ENCODE measurements around the gene LRRFIP1. TPM values are rescaled to one million over a fixed set of nuclear protein-coding genes. Genes with fewer than 3 reads are reported as not detected.
A peak's percentile ranks its signal among the peaks of the same experiment; 100 is the strongest.

Gene LRRFIP1
- total RNA-seq, 1 donor from 2014 or later: 158 TPM

- DNase-seq (ENCODE audit: low read depth): peak; percentile 86
Measured at GRCh38 chr2:237617587-237617982, 9.8 kb upstream of the LRRFIP1 start.

- DNase-seq (ENCODE audit: low read depth): peak; percentile 97
Measured at GRCh38 chr2:237618449-237618848, 8.9 kb upstream of the LRRFIP1 start.

GRCh38 chr2:237623428-237624403 lies 3.7 kb upstream of the LRRFIP1 start:
- peak; percentile 22 for DNase-seq (ENCODE audit: low read depth)

- DNase-seq (ENCODE audit: low read depth): no peak
Measured at GRCh38 chr2:237624565-237624964, 2.8 kb upstream of the LRRFIP1 start.

- DNase-seq (ENCODE audit: low read depth): no peak
Measured at GRCh38 chr2:237625216-237625705, 2.1 kb upstream of the LRRFIP1 start.

GRCh38 chr2:237625777-237626176 lies 1.6 kb upstream of the LRRFIP1 start:
- peak; percentile 81 for DNase-seq (ENCODE audit: low read depth)

- DNase-seq (ENCODE audit: low read depth): peak; percentile 18
Measured at GRCh38 chr2:237626813-237627440, 460 bp upstream of the LRRFIP1 start.

- DNase-seq (ENCODE audit: low read depth): no peak
Measured at GRCh38 chr2:237628247-237629187, 1.1 kb downstream of the LRRFIP1 start.

GRCh38 chr2:237629188-237629534 lies 1.8 kb downstream of the LRRFIP1 start:
- DNase-seq (ENCODE audit: low read depth): no peak

- peak; percentile 90 for DNase-seq (ENCODE audit: low read depth)
Measured at GRCh38 chr2:237629739-237630138, 2.4 kb downstream of the LRRFIP1 start.

- peak; percentile 50 for DNase-seq (ENCODE audit: low read depth)
Measured at GRCh38 chr2:237630216-237631000, 3.0 kb downstream of the LRRFIP1 start.

GRCh38 chr2:237631007-237631785 lies 3.8 kb downstream of the LRRFIP1 start:
- DNase-seq (ENCODE audit: low read depth): no peak

GRCh38 chr2:237631801-237632585 lies 4.6 kb downstream of the LRRFIP1 start:
- DNase-seq (ENCODE audit: low read depth): no peak

GRCh38 chr2:237633061-237633561 lies 5.7 kb downstream of the LRRFIP1 start:
- peak; percentile 93 for DNase-seq (ENCODE audit: low read depth)

- no peak for DNase-seq (ENCODE audit: low read depth)
Measured at GRCh38 chr2:237636578-237636977, 9.2 kb downstream of the LRRFIP1 start.

GRCh38 chr2:237637429-237638135 lies 10.2 kb downstream of the LRRFIP1 start:
- DNase-seq (ENCODE audit: low read depth): no peak

GRCh38 chr2:237638176-237638575 lies 10.8 kb downstream of the LRRFIP1 start:
- DNase-seq (ENCODE audit: low read depth): no peak
